C4-2B (cell line): ENCODE data around the gene C12orf42.

Source experiments
- CTCF ChIP-seq: fragments of 450-650 bp; conservative IDR thresholded peaks from 2 replicates; pipeline ENCODE4 v1.5.1; 2017; ENCODE audit warnings: mild to moderate bottlenecking
- ZFX ChIP-seq: fragments of 450-650 bp; IDR thresholded peaks from 2 replicates; pipeline ENCODE4 v1.6.1; 2017

GRCh38 chr12:103515341-103515740 lies 19.6 kb upstream of the C12orf42 start:
- TF ChIP-seq CTCF: no peak
- TF ChIP-seq ZFX: no peak
